Skeletal muscle tissue (tissue), 4 donors: ENCODE data around the gene CDH23. TPM values are rescaled to one million over a fixed set of nuclear protein-coding genes. Genes with fewer than 3 reads are reported as not detected.

Source experiments
- H3K27ac ChIP-seq: one replicate; pipeline ENCODE4 v1.7.0; 2013; ENCODE audit warnings: mild to moderate bottlenecking, low read depth, low read length, inconsistent platforms
- H3K27me3 ChIP-seq, 3 donors: one replicate each; pipeline ENCODE4 v1.7.0; 2013; ENCODE audit warnings: low read length in 3 of 3; ENCODE audit not compliant: control insufficient read depth in 3 of 3, insufficient read depth in 3 of 3
- H3K36me3 ChIP-seq, 3 donors: one replicate each; pipeline ENCODE4 v1.7.0; 2013; ENCODE audit warnings: low read length in 3 of 3; ENCODE audit not compliant: control insufficient read depth in 3 of 3, insufficient read depth in 3 of 3
- H3K4me1 ChIP-seq, 3 donors: one replicate each; pipeline ENCODE4 v1.7.0; 2013; ENCODE audit warnings: low read length in 3 of 3, mild to moderate bottlenecking in 3 of 3; ENCODE audit not compliant: control insufficient read depth in 3 of 3, insufficient read depth in 3 of 3
- H3K4me3 ChIP-seq, 3 donors: one replicate each; pipeline ENCODE4 v1.7.0; 2013; ENCODE audit warnings: low read length in 3 of 3
- H3K9ac ChIP-seq, 3 donors: one replicate each; pipeline ENCODE4 v1.7.0; 2013; ENCODE audit warnings: low read length in 3 of 3, mild to moderate bottlenecking in 3 of 3, moderate library complexity in 2 of 3, low read depth in 1 of 3
- H3K9me3 ChIP-seq, 3 donors: one replicate each; pipeline ENCODE4 v1.7.0; 2013; ENCODE audit warnings: low read length in 3 of 3; ENCODE audit not compliant: control insufficient read depth in 3 of 3
- total RNA-seq: library from RNA; depleted of rRNA; stranded (reverse); fragments of >200 nt; gene quantifications from one replicate; pipeline ENCODE4 v1.2.3, GENCODE V29; 2014
- donor health status: Osteomylitis.

CDH23 gene
- total RNA-seq, 1 donor from 2014 or later, result 3.7 TPM

GRCh38 chr10:71727105-71727737 is 330.5 kb downstream of the CDH23 start:
- Histone ChIP-seq H3K4me1 (peaks cover 28 to 34% (median 33%) of the 10 kb centered on the region in 3 donors), H3K9me3 (no peaks in the 10 kb centered on the region), H3K4me3 (peak overlapping the region in 2 of 3 donors; percentile 26 to 45)

GRCh38 chr10:71727738-71728737 is 331.3 kb downstream of the CDH23 start:
- H3K4me1 ChIP-seq, result peaks cover 28 to 34% (median 33%) of the 10 kb centered on the region in 3 donors
- H3K4me3 ChIP-seq, result peak overlapping the region; percentile 26 to 48 (median 45)

More at GRCh38 chr10:71727105-71727737, 330.5 kb downstream of the CDH23 start:
- Histone ChIP-seq H3K36me3 (no peaks in the 10 kb centered on the region), H3K27ac (peak overlapping the region; percentile 74), H3K9ac (peak overlapping the region; percentile 7 to 54 (median 40)), H3K27me3 (no peaks in the 10 kb centered on the region)

GRCh38 chr10:71729161-71729636 is 332.5 kb downstream of the CDH23 start:
- H3K27ac ChIP-seq, result peak overlapping the region; percentile 74
- H3K4me1 ChIP-seq, result peaks cover 28 to 34% (median 33%) of the 10 kb centered on the region in 3 donors
- no peak overlapping the region for H3K4me3 ChIP-seq
- H3K36me3 ChIP-seq, result no peaks in the 10 kb centered on the region
- no peak overlapping the region for H3K9ac ChIP-seq
- H3K9me3 ChIP-seq, result no peaks in the 10 kb centered on the region
- H3K27me3 ChIP-seq, result no peaks in the 10 kb centered on the region

More at GRCh38 chr10:71727738-71728737, 331.3 kb downstream of the CDH23 start:
- peak overlapping the region; percentile 74 for H3K27ac ChIP-seq
- H3K36me3 ChIP-seq, result no peaks in the 10 kb centered on the region
- no peaks in the 10 kb centered on the region for H3K9me3 ChIP-seq
- H3K9ac ChIP-seq, result peak overlapping the region; percentile 40 to 54 (median 40)
- H3K27me3 ChIP-seq, result no peaks in the 10 kb centered on the region

- Histone ChIP-seq H3K27me3 (no peaks in the 10 kb centered on the region), H3K4me1 (peaks cover 33 to 48% (median 40%) of the 10 kb centered on the region in 3 donors), H3K27ac (no peak overlapping the region), H3K9ac (no peak overlapping the region), H3K36me3 (no peaks in the 10 kb centered on the region), H3K9me3 (no peaks in the 10 kb centered on the region), H3K4me3 (no peak overlapping the region)
Measured at GRCh38 chr10:71731791-71732190, 335.1 kb downstream of the CDH23 start.

- Histone ChIP-seq H3K36me3 (no peaks in the 10 kb centered on the region), H3K9ac (no peak overlapping the region), H3K4me3 (no peak overlapping the region), H3K4me1 (peaks cover 23 to 47% (median 25%) of the 10 kb centered on the region in 3 donors), H3K9me3 (no peaks in the 10 kb centered on the region), H3K27me3 (no peaks in the 10 kb centered on the region), H3K27ac (no peak overlapping the region)
Measured at GRCh38 chr10:71734797-71735196, 338.1 kb downstream of the CDH23 start.

- Histone ChIP-seq H3K4me1 (peaks cover 25 to 56% (median 32%) of the 10 kb centered on the region in 3 donors), H3K4me3 (peak overlapping the region in 1 of 3 donors; percentile 50), H3K27ac (peak overlapping the region; percentile 72), H3K36me3 (no peaks in the 10 kb centered on the region), H3K9ac (peak overlapping the region; percentile 27 to 57 (median 48)), H3K27me3 (no peaks in the 10 kb centered on the region), H3K9me3 (no peaks in the 10 kb centered on the region)
Measured at GRCh38 chr10:71735709-71736569, 339.2 kb downstream of the CDH23 start.

- Histone ChIP-seq H3K27ac (peak overlapping the region; percentile 72), H3K4me3 (peak overlapping the region in 2 of 3 donors; percentile 16 to 50), H3K9me3 (no peaks in the 10 kb centered on the region), H3K9ac (peak overlapping the region; percentile 27 to 57 (median 48)), H3K36me3 (peaks cover 0 to 2% (median 0%) of the 10 kb centered on the region in 3 donors), H3K27me3 (no peaks in the 10 kb centered on the region), H3K4me1 (peaks cover 25 to 56% (median 32%) of the 10 kb centered on the region in 3 donors)
Measured at GRCh38 chr10:71736570-71736952, 339.8 kb downstream of the CDH23 start.

- peak overlapping the region in 2 of 3 donors; percentile 22 to 50 for H3K4me3 ChIP-seq
- H3K27ac ChIP-seq, result peak overlapping the region; percentile 72
- no peaks in the 10 kb centered on the region for H3K9me3 ChIP-seq
- H3K36me3 ChIP-seq, result peaks cover 0 to 2% (median 0%) of the 10 kb centered on the region in 3 donors
- peaks cover 25 to 56% (median 32%) of the 10 kb centered on the region in 3 donors for H3K4me1 ChIP-seq
- H3K9ac ChIP-seq, result peak overlapping the region in 2 of 3 donors; percentile 48 to 57
- H3K27me3 ChIP-seq, result no peaks in the 10 kb centered on the region
Measured at GRCh38 chr10:71737001-71737833, 340.5 kb downstream of the CDH23 start.
